H9 (cell line): ENCODE data around the gene APPL2. TPM values are rescaled to one million over a fixed set of nuclear protein-coding genes. Genes with fewer than 3 reads are reported as not detected.

Experiments
- DNase-seq: peaks from one replicate; pipeline ENCODE4 v3.0.0-alpha.2; 2017
- H2AFZ ChIP-seq: one replicate; pipeline ENCODE4 v1.6.1; 2013; ENCODE audit warnings: mild to moderate bottlenecking, low read length, control low read depth, moderate library complexity
- H2AK5ac ChIP-seq: 2 replicates; pipeline ENCODE4 v1.6.1; 2013; ENCODE audit warnings: low read length, control low read depth, mixed read lengths; ENCODE audit not compliant: insufficient read length
- H2BK120ac ChIP-seq: one replicate; pipeline ENCODE4 v1.6.1; 2013; ENCODE audit warnings: low read depth, mild to moderate bottlenecking, low read length, control low read depth, inconsistent platforms; ENCODE audit not compliant: poor library complexity, severe bottlenecking
- H2BK12ac ChIP-seq: 2 replicates; pipeline ENCODE4 v1.6.1; 2013; ENCODE audit warnings: low read length, control low read depth, mixed read lengths, low read depth; ENCODE audit not compliant: insufficient read length
- H2BK15ac ChIP-seq: 2 replicates; pipeline ENCODE4 v1.6.1; 2013; ENCODE audit warnings: low read depth, low read length, control low read depth
- H2BK20ac ChIP-seq: one replicate; pipeline ENCODE4 v1.6.1; 2013; ENCODE audit warnings: low read depth, mild to moderate bottlenecking, low read length, control low read depth, inconsistent platforms; ENCODE audit not compliant: poor library complexity, severe bottlenecking
- H2BK5ac ChIP-seq: 2 replicates; pipeline ENCODE4 v1.6.1; 2013; ENCODE audit warnings: low read length, control low read depth, mixed read lengths; ENCODE audit not compliant: insufficient read length
- H3K14ac ChIP-seq: 2 replicates; pipeline ENCODE4 v1.6.1; 2013; ENCODE audit warnings: low read length, control low read depth; ENCODE audit not compliant: insufficient read depth
- H3K18ac ChIP-seq: 2 replicates; pipeline ENCODE4 v1.6.1; 2013; ENCODE audit warnings: low read depth, mild to moderate bottlenecking, mixed read lengths, low read length, control low read depth; ENCODE audit not compliant: insufficient read length
- H3K23ac ChIP-seq: 2 replicates; pipeline ENCODE4 v1.6.1; 2013; ENCODE audit warnings: low read length, control low read depth, mixed read lengths, low read depth; ENCODE audit not compliant: insufficient read length
- H3K23me2 ChIP-seq: 2 replicates; pipeline ENCODE4 v1.6.1; 2013; ENCODE audit warnings: low read depth, mild to moderate bottlenecking, mixed read lengths, low read length, control low read depth; ENCODE audit not compliant: insufficient read length, poor library complexity, severe bottlenecking
- H3K27ac ChIP-seq: 2 replicates; pipeline ENCODE4 v1.5.1; 2013; ENCODE audit warnings: low read length, control low read depth, mixed read lengths, low read depth; ENCODE audit not compliant: insufficient read length
- H3K27me3 ChIP-seq: 2 replicates; pipeline ENCODE4 v1.6.1; 2013; ENCODE audit warnings: low read length, control low read depth, inconsistent platforms; ENCODE audit not compliant: insufficient read depth
- H3K4ac ChIP-seq: 2 replicates; pipeline ENCODE4 v1.6.1; 2013; ENCODE audit warnings: low read depth, mild to moderate bottlenecking, control low read depth, inconsistent platforms, low read length, moderate library complexity
- H3K4me1 ChIP-seq: 2 replicates; pipeline ENCODE4 v1.6.1; 2013; ENCODE audit warnings: low read length, control low read depth, inconsistent platforms; ENCODE audit not compliant: insufficient read depth
- H3K4me2 ChIP-seq: 2 replicates; pipeline ENCODE4 v1.6.1; 2013; ENCODE audit warnings: low read length, control low read depth, mixed read lengths; ENCODE audit not compliant: insufficient read length, insufficient read depth
- H3K56ac ChIP-seq: 2 replicates; pipeline ENCODE4 v1.6.1; 2013; ENCODE audit warnings: low read depth, mild to moderate bottlenecking, mixed read lengths, low read length, control low read depth; ENCODE audit not compliant: insufficient read length
- H3K79me1 ChIP-seq: 2 replicates; pipeline ENCODE4 v1.6.1; 2013; ENCODE audit warnings: low read depth, mild to moderate bottlenecking, moderate library complexity, low read length, control low read depth, inconsistent platforms; ENCODE audit not compliant: insufficient read depth, poor library complexity, severe bottlenecking
- H3K79me2 ChIP-seq: 2 replicates; pipeline ENCODE4 v1.6.1; 2013; ENCODE audit warnings: low read length, control low read depth, inconsistent platforms; ENCODE audit not compliant: insufficient read depth
- H3K9ac ChIP-seq: 2 replicates; pipeline ENCODE4 v1.6.1; 2013; ENCODE audit warnings: low read length, control low read depth, mixed read lengths; ENCODE audit not compliant: insufficient read length; ENCODE audit errors: extremely low read depth
- H3K9me3 ChIP-seq: one replicate; pipeline ENCODE4 v1.6.1; 2013; ENCODE audit warnings: low read depth, low read length, inconsistent platforms; ENCODE audit not compliant: control insufficient read depth
- H3T11ph ChIP-seq: one replicate; pipeline ENCODE4 v1.6.1; 2013; ENCODE audit warnings: mild to moderate bottlenecking, low read length, control low read depth, inconsistent platforms
- H4K20me1 ChIP-seq: one replicate; pipeline ENCODE4 v1.6.1; 2013; ENCODE audit not compliant: control insufficient read depth, insufficient read length, insufficient read depth
- H4K5ac ChIP-seq: 2 replicates; pipeline ENCODE4 v1.6.1; 2013; ENCODE audit warnings: low read depth, mild to moderate bottlenecking, mixed read lengths, low read length, control low read depth; ENCODE audit not compliant: insufficient read length
- H4K8ac ChIP-seq: replicated peaks from 2 replicates; pipeline ENCODE4 v1.6.1; 2013; ENCODE audit warnings: low read length, control low read depth, mixed read lengths, low read depth; ENCODE audit not compliant: insufficient read length
- H4K91ac ChIP-seq: 2 replicates; pipeline ENCODE4 v1.6.1; 2013; ENCODE audit warnings: low read depth, mild to moderate bottlenecking, moderate library complexity, mixed read lengths, low read length, control low read depth; ENCODE audit not compliant: insufficient read length
- H3K27ac Mint-ChIP-seq, 3 experiments: 2 replicates in 2 of 3; 3 replicates in 1 of 3; pipeline ENCODE4 v1.8.0; 2020 to 2021; ENCODE audit warnings: mixed read lengths in 3 of 3, mild to moderate bottlenecking in 1 of 3, moderate library complexity in 1 of 3
- H3K27me3 Mint-ChIP-seq: 2 replicates; pipeline ENCODE4 v1.8.0; 2021; ENCODE audit warnings: low read depth, mild to moderate bottlenecking, moderate library complexity, mixed read lengths
- H3K36me3 Mint-ChIP-seq, 3 experiments: 2 replicates in 2 of 3; 3 replicates in 1 of 3; pipeline ENCODE4 v1.8.0; 2020 to 2021; ENCODE audit warnings: low read depth in 3 of 3, mixed read lengths in 3 of 3; ENCODE audit not compliant: insufficient read depth in 1 of 3
- H3K4me1 Mint-ChIP-seq, 2 experiments: 2 replicates each; pipeline ENCODE4 v1.8.0; 2020; ENCODE audit warnings: mixed read lengths in 2 of 2
- H3K4me3 Mint-ChIP-seq, 2 experiments: 2 replicates in 1 of 2; 3 replicates in 1 of 2; pipeline ENCODE4 v1.8.0; 2020 to 2021; ENCODE audit warnings: mild to moderate bottlenecking in 2 of 2, mixed read lengths in 2 of 2, moderate library complexity in 1 of 2
- H3K9me3 Mint-ChIP-seq, 2 experiments: 2 replicates in 1 of 2; 3 replicates in 1 of 2; pipeline ENCODE4 v1.8.0; 2020; ENCODE audit warnings: mild to moderate bottlenecking in 2 of 2, mixed read lengths in 2 of 2, moderate library complexity in 1 of 2
- WGBS: extraction: QIAGEN DNeasy Blood & Tissue Kit; methylation state at CpG from one replicate; pipeline ENCODE4 v1.1.7; 2013; ENCODE audit warnings: missing lambda C conversion rate, low lambda C conversion rate, mixed read lengths; ENCODE audit not compliant: insufficient read length; ENCODE audit errors: extremely low coverage; 5-methylcytosine and 5-hydroxymethylcytosine counted together
- total RNA-seq: library from RNA; stranded (reverse); gene quantifications from 2 replicates; pipeline ENCODE4 v1.2.1, GENCODE V29; 2021
- TF ChIP-seq, protein P1 (sequence below): fragments of 200-600 bp; sonication (generic); conservative IDR thresholded peaks from 3 replicates; pipeline ENCODE4 v1.8.0; 2021; ENCODE audit warnings: antibody characterized with exemption, mild to moderate bottlenecking

APPL2 gene
- total RNA-seq, 1 experiment from 2014 or later, result 18.5 TPM

DNA sequence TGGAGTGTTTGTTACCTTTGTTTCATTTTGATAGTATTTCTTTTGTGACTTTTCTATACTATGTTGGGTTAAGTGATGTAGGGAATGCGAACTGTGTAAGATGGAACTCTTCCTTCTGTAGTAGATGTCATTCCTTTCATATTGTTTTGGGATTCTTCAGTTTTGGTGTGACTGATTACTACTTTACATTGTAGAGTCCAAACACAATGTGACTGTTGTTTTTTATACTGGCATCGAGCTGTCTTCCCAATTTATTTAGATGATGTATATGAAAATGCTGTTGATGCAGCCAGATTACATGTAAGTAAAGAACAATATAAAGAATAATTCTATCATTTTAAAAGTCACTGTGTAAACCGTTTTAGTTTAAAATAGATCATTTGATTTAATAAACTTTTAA is 93.7 kb downstream of the APPL2 start:
- Histone ChIP-seq H3K79me2 (no peaks in the 10 kb centered on the region), H3K9me3 (no peaks in the 10 kb centered on the region), H3K4ac (no peak overlapping the region), H3K9ac (no peak overlapping the region), H4K20me1 (no peaks in the 10 kb centered on the region), H3K18ac (no peak overlapping the region), H4K91ac (no peak overlapping the region), H2AFZ (no peak overlapping the region), H3K27me3 (no peaks in the 10 kb centered on the region), H3T11ph (no peak overlapping the region), H2BK20ac (no peak overlapping the region), H3K79me1 (no peaks in the 10 kb centered on the region), H3K14ac (no peak overlapping the region), H3K4me2 (no peak overlapping the region), H3K23ac (no peak overlapping the region), H2BK120ac (no peak overlapping the region), H2AK5ac (no peak overlapping the region), H2BK15ac (no peak overlapping the region), H4K5ac (no peak overlapping the region), H3K56ac (no peak overlapping the region), H3K23me2 (no peaks in the 10 kb centered on the region), H4K8ac (no peak overlapping the region), H3K27ac (no peak overlapping the region), H3K4me1 (no peaks in the 10 kb centered on the region), H2BK12ac (no peak overlapping the region), H2BK5ac (no peak overlapping the region)
- H3K36me3 Mint-ChIP-seq, result peaks cover 10 to 67% (median 48%) of the 10 kb centered on the region in 3 experiments; a peak in 6 of 7 replicates
- no CpG with 5 or more reads among the region's 3 CpGs for WGBS
- no peaks in the 10 kb centered on the region for H3K27me3 Mint-ChIP-seq
- no peaks in the 10 kb centered on the region for H3K9me3 Mint-ChIP-seq
- H3K4me3 Mint-ChIP-seq, result no peak overlapping the region
- DNase-seq, result no peak
- H3K4me1 Mint-ChIP-seq, result peaks cover 3% of the 10 kb centered on the region in 2 experiments; a peak in 1 of 4 replicates
- H3K27ac Mint-ChIP-seq, result no peak overlapping the region
- TF ChIP-seq, protein P1, sequence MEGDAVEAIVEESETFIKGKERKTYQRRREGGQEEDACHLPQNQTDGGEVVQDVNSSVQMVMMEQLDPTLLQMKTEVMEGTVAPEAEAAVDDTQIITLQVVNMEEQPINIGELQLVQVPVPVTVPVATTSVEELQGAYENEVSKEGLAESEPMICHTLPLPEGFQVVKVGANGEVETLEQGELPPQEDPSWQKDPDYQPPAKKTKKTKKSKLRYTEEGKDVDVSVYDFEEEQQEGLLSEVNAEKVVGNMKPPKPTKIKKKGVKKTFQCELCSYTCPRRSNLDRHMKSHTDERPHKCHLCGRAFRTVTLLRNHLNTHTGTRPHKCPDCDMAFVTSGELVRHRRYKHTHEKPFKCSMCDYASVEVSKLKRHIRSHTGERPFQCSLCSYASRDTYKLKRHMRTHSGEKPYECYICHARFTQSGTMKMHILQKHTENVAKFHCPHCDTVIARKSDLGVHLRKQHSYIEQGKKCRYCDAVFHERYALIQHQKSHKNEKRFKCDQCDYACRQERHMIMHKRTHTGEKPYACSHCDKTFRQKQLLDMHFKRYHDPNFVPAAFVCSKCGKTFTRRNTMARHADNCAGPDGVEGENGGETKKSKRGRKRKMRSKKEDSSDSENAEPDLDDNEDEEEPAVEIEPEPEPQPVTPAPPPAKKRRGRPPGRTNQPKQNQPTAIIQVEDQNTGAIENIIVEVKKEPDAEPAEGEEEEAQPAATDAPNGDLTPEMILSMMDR, result no peak
